Stimulated activated CD8-positive, alpha-beta memory T cell treated with anti-CD3 and anti-CD28 coated beads, Interleukin-15, amount 100 ng/mL, for 1 hour (primary cell): ENCODE data around the gene TP73.

Source experiments
- DNase-seq: peaks from one replicate; pipeline ENCODE4 v3.0.0-alpha.2; 2020; ENCODE audit warnings: low read depth

TP73 gene

GRCh38 chr1:3651930-3652547, at the start of gene TP73:
Gene TP73, plus strand, starts transcription at chr1:3652516. Its CDS starts 29,850 bp downstream, at chr1:3682366.
- no peak for DNase-seq

DNA sequence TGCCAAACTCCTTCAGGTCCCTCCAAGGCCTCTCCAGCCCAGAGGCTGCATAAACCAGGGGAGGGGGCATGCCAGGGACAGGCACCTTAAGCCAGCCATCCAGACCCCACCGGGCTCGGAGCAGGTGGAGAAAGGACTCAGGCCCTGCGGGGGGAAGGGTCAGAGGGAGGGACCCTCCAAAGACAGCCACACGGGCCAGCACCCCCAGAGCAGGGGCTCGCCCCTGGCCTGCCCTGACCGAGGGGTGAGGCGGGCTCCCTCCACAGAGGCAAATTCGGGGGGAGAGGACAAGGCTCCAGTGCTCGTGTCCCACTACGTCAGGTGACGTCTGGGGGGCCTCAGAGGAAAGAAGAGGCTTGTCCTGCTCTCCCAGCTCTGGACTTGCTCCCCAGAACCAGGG, 49.2 kb upstream of the TP73 start:
- DNase-seq, result no peak

- DNase-seq, result no peak
These were observed 48.5 kb upstream of the TP73 start for GRCh38 chr1:3603571-3604467.

DNA sequence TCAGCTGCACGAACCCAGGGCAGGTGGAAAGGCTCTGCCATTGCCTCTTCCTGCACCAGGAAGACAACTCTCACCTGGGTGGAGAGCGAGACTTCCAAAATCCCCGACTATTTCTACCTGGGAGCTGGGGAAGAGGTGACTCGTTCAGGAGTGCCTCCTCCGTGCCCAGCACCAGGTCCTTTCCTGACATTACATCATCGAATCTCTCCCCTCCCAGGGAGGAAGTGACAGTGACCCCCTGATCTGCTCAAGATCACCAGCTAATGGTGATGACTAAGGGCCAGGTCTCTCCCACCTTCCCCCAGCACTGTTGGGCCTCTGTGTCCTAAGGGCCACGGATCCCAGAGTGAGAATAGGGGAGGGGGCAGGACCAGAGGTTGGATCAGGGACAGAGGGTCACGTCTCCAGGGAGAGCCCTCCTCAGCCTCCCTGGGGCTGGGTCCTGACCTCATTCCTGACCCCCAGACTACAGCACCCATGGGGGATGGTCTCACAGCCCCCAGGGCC, 47.8 kb upstream of the TP73 start:
- no peak for DNase-seq

- no peak for DNase-seq
These were observed 47.1 kb upstream of the TP73 start for GRCh38 chr1:3604997-3605823.

GRCh38 chr1:3606779-3607702, 45.3 kb upstream of the TP73 start:
- no peak for DNase-seq

GRCh38 chr1:3607703-3608065, 44.6 kb upstream of the TP73 start:
- DNase-seq, result no peak

DNA sequence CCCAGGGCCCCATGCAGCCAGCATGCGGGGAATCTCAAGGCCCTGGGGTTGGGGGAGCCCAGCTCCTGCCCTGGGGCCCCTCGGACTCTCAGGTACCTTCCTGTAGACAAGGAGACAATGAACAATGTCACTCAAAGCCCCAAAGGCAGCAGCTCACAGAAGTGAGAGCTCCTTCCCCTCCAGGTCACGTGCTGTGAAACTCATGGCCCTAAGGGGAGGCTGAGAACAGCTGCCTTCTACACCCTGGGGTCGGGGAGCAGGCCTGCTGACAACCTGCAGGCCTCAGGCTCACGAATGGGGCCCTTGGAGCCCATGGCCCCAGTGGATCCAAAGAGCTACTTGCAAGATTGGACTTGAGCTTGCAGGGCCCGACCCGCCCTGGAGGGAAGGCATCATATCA, 44.2 kb upstream of the TP73 start:
- DNase-seq, result no peak

GRCh38 chr1:3609016-3609768, 43.1 kb upstream of the TP73 start:
- DNase-seq, result no peak

DNA sequence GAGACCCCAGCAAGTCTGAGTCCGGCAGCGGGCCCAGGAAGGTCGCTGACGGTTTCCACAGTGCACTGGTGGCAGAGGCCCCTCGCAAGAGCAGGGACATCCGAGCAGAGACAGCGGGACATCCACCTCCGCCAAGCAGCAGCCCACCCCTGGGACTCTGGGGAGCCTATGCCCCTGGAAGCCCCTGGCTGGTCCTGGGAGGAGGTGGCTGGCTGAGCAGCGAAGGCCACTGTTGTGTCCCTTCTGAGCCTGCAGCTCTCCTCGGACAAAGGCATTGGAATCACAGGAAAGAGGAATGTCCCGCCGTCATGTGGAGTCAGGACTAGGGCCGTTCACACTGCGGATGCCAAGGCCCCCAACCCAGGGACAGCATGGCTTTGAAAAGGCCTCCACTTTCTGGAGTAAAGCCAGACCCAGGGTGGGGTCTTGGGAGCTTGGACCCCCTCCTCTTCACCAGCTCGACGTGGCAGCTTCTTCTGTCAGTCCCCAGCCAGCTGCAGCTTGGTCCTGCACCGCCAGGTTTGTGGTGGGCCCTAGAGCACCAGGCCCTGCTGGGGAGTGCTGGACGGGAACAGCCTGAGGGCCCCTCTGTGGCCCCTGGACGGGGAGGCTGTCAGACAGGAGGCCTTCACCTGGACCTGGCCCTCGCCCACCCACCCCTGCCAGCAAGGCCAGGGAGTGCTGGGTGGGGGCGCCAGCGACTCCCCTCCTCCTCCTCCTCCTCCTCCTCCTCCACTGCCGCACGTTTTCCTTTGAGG, 42.4 kb upstream of the TP73 start:
- no peak for DNase-seq

- no peak for DNase-seq
These were observed 41.7 kb upstream of the TP73 start for GRCh38 chr1:3610527-3611169.

- peak; percentile 38 for DNase-seq
These were observed 40.9 kb upstream of the TP73 start, which contains the start of gene MEGF6 for GRCh38 chr1:3611170-3612019. Gene MEGF6, minus strand, starts transcription at chr1:3611508. Its CDS starts 240 bp downstream, at chr1:3611268.

DNA sequence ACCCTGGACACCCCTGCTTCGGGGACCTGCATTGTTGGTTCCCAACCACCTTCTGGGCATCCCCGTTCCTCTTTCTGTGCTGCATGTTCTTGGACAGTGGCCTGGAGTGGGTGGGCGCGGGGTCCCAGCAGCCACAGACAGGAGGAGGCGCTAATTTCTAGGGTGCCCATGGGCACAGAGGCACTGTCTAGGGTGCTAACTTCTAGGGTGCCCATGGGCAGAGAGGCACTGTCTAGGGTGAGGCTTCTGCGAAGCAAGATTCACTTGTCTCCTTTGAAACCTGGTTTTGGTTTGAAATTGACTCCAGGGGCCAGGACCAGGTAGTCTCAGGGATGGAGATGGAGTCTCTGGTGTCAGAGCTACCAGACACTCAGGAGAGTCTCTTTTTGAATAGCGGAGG, 40.2 kb upstream of the TP73 start:
- DNase-seq, result no peak

DNA sequence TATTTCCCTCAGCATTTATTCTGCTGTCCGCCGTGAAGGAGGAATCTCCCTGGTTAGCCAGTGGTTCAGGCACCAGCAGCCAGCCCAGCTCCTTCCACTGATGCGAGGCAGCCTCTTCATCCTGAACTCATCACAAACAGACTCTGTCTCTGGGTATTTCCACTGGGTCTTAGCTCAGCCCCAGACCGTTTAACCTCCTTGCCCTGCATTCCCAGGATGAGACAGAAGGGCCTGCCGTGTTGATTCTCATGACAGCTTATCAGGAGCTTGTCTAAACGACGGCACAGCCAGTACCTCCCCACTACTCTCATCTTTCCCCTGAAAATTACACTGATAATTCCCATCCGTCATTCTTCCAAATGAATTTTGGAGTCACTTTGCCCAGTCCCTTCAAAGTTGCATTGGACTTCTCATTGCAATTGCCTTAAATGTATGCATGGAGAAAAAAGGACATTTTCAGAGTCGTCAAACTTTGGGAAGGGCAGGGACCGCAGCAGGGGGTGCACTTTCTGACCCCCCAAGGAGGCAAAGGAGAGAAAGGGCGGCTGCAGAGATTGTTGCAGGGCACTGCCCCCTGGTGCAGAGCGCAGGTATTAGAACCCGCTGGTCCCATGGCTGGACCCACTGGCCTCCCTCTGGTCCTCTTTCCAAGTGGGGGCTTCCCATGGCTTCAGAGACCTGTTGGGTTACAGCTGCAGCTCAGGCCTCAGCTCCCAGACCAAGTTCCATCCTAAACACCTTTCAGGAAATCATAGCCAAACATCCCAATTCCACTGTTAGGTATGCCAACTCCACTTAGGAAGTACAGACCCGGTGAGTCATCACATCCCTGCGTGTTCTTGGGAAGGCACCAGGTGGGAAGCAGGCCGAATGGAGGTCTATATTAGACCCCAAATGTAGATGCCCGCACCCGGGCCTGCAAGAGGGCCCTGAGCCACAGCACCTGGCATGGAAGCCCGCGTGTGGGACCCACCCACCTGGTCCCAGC, 37.3 kb upstream of the TP73 start:
- DNase-seq, result no peak

DNA sequence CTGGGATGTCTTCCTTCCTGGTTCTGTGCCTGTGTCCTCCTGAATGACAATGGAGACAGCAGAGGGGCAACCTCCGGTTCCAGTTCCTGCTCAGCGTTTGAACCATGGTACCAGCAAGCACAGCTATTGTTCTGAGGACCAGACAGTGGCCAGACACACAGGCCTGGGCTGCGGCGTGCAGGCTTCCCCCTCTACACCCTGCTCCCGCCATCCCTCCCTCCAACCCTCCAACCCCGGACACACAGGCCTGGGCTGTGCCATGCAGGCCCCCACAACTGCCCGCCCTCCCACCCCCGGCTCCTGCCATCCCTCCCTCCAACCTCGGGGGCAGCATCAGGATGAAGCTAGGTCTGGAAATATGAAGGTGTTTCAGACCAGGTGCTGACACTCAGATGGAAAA, 35.5 kb upstream of the TP73 start:
- DNase-seq, result no peak

DNA sequence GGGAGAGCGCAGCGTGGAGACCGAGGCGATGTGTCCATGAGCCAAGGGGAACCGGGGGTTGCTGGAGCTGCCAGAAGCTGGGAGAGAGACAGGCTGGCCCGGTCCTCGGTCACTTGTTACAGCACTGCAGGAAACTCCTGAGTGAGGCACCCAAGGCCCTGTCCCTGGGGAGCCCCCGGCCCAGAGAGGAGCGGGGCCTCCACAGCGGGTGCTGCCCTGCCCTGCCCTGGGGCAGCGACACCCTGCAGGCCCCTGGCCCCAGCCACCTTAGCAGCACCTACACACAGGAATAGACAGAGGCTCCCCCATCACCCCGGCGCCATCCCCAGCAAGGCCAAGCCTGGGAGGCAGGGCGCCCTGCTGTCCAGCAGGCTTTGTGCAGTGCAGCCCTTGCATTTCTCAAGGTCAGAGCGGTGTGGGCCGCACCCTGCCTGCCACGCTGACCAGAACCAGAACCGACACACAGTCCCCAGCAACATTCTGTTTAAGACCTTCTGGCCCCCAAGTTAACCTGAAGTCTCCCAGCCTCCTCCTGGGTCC, 34.4 kb upstream of the TP73 start:
- DNase-seq, result no peak

DNA sequence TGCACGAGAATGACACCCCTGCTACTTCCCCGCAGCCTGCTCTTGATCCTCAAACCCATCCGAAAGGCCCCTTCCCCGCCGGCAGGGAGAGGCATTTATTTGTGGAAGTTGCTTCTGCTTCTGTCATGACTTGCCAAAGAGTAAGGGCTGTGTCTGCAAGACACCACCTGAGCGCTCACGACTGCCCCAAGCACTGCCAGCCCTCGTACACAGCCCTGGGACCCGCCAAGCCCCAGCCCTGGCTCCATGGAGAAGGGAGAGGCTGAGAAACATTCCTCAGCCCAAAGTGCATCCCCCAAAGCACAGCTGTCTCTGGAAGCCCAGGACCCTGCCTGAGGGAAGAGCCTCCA, 33.8 kb upstream of the TP73 start:
- DNase-seq, result no peak
